Activated T-cell treated with anti-CD3 and anti-CD28 coated beads, Interleukin-2, amount 50 U/mL, for 1 hour (primary cell): ENCODE results near the gene FHOD3.
A peak's percentile ranks its signal among the peaks of the same experiment; 100 is the strongest.

Experiments used
- DNase-seq: peaks from one replicate; pipeline ENCODE4 v3.0.0-alpha.2; 2020

FHOD3 gene

DNA sequence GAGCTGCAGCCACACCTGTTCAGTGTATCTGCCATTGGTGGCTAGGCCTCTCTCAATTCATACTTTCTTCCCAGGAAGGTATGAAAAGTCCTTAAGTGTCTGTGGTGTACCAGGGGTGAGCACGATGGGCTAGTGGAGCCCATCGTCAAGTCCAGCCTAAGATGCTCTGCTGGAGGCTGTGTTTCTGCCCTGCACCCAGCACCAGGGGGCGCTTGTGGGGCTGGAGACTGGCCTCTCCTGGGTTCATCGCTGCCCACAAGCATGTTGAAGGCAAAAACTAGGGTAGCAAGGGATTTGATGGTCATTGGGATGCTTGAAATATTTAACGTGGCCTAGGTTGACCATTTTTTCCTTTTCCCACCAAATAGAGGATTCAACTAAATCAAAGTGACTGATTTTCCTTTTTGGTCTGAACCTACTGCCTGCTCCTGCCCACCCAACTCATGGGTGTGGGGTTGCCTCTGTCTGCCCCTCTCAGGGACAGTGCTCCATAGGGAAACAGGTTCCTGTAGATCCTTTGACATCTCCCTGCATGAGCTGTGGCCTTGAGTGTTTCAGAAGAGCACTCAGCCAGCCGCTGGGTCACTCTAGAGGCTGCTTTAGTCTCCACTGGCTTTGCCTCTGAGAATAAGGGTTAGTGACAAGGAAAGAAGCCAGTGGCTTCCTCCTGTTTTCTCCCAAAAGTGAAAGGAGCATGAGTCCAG is 472.2 kb downstream of the FHOD3 start:
- no peak for DNase-seq

- DNase-seq: no peak
These were observed 472.9 kb downstream of the FHOD3 start for GRCh38 chr18:36770315-36770946.

DNA sequence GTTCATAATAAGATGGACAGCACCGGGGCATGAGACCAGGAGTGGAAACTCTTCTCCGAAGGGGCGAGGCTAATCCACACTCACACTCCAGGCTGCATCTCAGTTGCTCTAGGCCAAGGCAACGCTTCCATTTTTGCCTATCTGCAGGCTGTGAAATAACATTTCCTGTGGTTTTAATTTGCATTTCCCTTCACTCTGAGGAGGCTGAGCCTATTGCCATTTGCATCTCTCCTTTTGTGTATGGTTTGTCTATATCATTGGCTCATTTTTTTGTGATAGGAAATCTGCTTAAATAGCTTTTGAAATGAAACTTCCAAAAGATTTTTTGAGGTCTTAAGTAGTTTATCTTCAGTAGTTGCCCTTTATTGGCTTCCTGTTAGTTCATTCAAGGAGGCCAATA is 473.7 kb downstream of the FHOD3 start:
- no peak for DNase-seq

- no peak for DNase-seq
These were observed 474.8 kb downstream of the FHOD3 start for GRCh38 chr18:36772241-36772723.

DNA sequence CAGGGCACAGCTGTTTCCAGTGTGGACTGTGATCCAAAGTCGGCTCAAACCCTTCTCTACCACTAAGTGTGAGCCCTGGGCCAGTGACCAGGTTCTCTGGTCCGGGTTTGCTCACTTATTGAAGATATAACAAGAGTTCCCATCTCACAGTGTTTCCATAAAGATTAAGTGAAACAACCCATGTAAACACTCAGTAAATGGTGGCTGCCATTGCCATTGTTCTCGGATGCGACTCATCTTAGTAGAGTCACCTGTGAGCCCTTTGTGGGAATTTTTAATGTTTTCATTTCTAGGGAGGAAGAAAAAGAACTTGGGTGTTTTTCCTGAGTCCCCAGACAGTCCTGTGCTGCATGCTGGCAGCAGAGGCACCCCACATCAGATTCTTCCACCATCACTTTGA is 477.9 kb downstream of the FHOD3 start:
- no peak for DNase-seq

DNA sequence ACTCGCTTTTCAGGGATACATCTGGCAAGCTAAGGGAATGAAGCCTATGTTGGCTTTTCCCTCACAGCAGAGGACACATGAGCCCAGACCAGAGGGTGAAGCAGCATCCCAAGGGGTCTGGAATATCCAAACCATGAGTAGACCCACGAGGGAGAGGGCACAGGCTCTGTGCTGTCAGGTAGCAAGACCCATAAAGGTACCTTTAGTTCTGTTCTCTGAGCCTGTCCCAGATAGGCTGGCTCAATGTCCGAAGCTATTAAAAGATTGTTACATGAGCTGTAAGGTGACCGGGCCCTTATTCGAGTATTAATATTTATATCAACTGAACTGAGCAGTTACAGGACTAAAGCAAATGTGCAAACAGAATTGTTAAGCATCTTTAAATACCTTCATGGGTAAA is 479.1 kb downstream of the FHOD3 start:
- DNase-seq: no peak

- DNase-seq: no peak
These were observed 480.1 kb downstream of the FHOD3 start for GRCh38 chr18:36777566-36777965.

- no peak for DNase-seq
These were observed 483.2 kb downstream of the FHOD3 start for GRCh38 chr18:36780748-36781147.

DNA sequence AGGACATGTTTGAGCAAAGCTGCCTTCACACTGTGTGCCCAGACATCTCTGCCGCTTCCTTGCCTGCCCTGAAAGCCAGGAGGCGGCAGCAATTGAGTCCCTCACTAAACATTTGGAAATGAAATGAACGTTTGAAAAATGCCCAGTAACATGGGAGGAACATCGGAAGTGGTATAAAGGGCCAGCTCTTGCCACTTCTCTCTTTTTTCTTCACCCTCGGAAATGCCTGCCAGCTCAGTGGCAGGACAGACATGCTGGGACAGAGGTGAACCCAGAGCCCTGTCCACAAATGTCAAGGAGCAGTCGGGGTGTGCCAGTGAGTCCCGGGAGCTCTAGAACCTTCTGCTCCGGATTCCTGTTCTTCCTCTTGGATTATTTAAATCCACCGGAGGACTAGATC is 485.2 kb downstream of the FHOD3 start:
- DNase-seq: no peak

GRCh38 chr18:36783792-36784191 is 486.3 kb downstream of the FHOD3 start:
- DNase-seq: no peak

DNA sequence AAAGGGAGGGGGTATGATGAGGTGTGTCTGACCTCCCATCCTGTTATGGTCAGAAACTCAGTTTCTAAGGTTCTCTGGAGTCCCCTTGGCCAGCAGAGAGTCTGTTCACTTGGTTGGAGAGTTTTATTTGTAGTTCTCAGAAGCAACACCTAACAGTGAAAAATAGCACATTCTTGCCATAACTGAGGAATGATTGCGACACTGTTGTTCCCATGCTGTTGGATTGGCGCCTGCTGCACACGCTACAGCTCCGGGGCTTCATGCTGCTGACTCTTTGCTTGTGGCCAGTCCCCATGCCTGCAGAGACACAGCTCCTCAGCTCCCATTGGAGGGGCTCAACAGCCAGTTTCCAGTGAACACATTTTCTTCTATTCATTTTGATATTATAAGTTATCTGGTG is 489.2 kb downstream of the FHOD3 start:
- DNase-seq: no peak

DNA sequence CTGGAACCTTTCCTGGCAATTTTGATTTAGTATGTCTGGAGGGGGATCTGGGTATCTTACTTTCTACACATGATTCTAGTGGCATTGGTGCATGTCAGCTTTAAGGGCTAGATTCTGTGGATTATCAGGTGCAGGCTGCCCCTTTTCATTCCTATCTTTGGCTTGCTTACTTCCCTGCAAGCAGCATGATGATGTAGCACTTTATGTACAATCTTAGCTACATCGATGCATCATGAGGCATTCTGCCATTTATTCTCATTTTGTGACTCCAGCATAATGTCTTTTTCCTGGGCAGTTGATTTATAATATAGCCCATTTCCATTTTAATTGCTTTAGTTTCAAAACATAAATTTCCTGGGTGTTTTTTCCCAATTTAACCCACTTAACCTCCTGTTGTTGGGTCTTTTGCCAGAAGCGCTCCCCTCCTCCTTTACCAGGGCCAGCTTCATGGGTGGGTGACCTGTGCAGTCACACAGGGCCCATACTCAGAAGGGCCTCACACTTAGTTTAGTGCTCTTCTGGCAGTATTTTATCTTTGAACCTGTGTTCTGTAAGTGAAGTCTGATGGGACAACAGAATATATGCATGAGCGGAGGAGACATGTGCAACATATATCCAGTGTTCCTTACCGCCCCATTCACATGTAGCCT is 495.2 kb downstream of the FHOD3 start:
- DNase-seq: no peak

DNA sequence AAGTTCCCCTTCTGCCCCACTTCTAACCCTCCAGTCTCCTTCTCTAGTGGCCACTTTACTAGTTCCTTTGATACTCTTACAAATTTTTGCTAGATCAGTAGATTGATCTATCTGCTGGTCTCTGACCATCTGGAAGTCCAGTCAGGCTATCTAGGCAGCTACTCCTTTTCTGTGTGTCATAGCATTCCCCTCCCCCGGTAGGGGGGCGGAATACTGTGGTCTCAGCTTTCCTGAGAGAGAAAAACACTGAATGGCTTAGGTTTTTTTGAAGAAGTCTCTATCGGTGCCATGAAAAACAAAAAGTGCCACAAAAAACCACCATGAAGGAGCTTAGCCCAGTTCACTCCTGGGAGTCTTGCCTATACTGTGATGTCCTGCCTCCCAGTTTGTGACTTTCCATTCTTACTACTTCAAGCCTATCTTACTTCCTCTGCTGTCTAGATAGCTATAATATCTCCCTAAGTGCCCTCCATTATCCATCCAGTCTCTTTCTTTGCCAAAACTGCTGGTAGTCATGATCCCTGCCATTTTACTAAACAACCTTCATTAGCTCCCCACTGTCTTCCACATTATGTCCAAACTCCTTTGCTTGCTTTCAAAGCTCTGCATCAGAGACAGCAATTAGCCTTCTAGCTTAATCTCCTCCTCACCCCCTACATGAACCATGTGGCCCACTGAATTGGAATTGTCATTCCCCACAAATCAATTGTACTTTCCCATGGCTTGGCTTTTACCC is 501.4 kb downstream of the FHOD3 start:
- no peak for DNase-seq

GRCh38 chr18:36805105-36805504 is 507.6 kb downstream of the FHOD3 start:
- no peak for DNase-seq

DNA sequence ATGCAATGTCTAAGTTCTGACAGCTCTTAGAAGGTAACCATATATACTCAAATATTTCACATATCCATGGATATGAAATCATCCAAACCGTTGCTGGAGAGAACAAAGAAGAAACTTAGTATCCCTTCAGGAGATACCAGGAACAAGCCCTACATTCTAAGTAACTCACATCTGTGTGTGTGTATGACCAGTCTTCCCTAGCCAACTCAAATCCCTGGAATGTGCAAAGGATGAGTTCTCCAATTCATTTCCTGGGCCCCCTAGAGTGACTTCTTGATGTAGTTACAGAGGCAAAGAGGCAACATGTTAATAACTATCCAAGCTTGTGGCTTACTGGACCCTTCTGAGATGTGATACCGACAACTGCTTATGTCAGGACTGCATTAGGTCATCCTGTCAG is 511.2 kb downstream of the FHOD3 start:
- no peak for DNase-seq

- peak; percentile 21 for DNase-seq
These were observed 512.3 kb downstream of the FHOD3 start for GRCh38 chr18:36809590-36810381.

DNA sequence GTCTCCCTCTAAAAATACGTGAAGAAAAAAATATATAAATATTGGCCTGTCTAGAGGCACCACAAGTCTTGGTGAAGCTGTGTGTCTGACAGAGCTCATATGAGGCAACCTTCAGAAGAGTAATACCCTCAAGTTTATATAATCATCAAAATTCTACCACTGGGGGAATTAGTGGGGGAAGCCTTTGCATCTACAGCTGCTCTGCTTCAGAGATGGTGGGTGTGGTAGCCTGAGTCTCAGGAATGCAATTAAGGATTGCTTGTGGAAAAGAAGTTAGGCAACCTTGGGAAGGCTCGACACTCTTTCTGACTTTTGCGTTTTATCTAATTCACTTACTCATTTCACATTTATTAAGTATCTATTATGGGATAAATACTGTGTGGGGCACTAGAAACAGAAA is 513.9 kb downstream of the FHOD3 start:
- DNase-seq: no peak

GRCh38 chr18:36811955-36812354 is 514.4 kb downstream of the FHOD3 start:
- no peak for DNase-seq

DNA sequence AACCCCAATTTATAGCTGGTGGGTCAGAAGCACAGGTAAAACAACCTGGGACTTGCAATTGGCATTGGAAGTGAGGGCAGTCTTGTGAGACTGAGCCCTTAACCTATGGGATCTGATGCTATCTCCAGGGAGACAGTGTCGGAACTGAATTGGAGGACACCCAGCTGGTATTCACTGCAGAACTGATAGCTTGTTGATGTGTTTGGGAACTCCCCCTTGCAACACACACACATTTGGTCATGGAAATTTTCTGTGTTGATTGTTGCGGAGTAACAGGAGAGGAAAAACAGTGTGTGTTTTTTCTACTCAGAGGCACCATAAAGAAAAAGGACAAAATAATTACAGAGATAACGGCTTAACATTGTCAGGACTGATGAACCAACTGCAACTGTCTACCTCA is 515.2 kb downstream of the FHOD3 start:
- DNase-seq: no peak

DNA sequence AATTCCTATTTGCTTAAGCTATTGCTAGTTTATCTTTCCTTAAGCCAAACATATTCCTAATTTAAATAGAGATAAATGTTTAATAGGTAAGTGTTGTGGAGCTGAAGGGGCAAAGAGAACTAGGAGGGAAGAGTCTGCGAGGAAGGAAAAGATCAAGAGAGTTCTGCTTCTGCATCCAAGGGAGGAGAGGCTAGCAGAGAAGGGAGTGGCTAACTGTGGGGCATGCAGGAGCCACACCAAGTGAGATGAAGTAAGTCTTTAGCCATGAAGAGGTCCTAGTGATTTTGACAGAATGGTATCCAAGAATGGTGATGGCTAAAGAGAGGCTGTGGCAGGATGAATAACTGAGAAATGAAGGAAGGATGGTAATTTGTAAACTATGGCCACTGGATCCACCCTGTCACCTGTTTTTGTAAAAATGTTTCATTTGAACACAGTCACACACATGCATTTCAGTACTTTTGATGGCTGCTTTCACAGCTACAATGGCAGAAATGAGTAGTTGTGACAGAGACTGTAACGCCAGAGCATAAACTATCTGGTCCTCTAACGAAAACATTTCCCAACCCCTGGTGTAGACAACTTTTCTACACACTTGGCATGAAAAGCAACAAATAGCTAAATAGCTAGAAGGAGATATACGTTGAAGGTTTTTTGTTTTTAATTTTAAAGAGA is 515.7 kb downstream of the FHOD3 start:
- DNase-seq: no peak

DNA sequence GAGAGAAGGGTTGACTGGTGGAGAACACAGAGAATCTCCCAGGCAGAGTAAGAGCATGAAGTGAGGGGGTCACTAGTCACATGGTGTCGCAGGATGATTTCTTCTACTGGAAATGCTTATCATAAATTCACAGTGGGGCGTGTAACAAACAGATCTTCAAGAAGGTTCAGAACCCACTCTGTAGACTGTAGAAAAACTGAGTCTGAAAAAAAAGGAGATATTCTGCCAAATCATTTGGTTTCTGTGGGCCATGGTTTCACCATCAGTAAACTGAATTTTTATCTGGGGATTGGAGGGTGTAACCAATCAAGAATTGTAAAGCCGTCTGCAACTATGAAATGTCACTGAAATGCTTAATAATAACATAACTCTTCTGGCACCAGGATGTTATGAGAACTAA is 516.3 kb downstream of the FHOD3 start:
- DNase-seq: no peak

GRCh38 chr18:36814994-36815393 is 517.5 kb downstream of the FHOD3 start:
- no peak for DNase-seq
